Muscle of leg (tissue), 11 donors: ENCODE results near the gene MED27. TPM values are rescaled to one million over a fixed set of nuclear protein-coding genes. Genes with fewer than 3 reads are reported as not detected.
A peak's percentile ranks its signal among the peaks of the same experiment; 100 is the strongest.

Experiments used
- DNase-seq: peaks from one replicate; pipeline ENCODE4 v3.0.0; 2013
- H3K27ac ChIP-seq: one replicate; pipeline ENCODE4 v1.5.1; 2013; ENCODE audit warnings: mild to moderate bottlenecking, low read length, control low read depth
- H3K27me3 ChIP-seq: one replicate; pipeline ENCODE4 v1.6.1; 2013; ENCODE audit warnings: low read length; ENCODE audit not compliant: control insufficient read depth, insufficient read depth
- H3K36me3 ChIP-seq: one replicate; pipeline ENCODE4 v1.6.1; 2013; ENCODE audit warnings: low read length; ENCODE audit not compliant: control insufficient read depth, insufficient read depth
- H3K4me1 ChIP-seq: one replicate; pipeline ENCODE4 v1.6.1; 2013; ENCODE audit warnings: low read length; ENCODE audit not compliant: control insufficient read depth, insufficient read depth
- H3K4me3 ChIP-seq: one replicate; pipeline ENCODE4 v1.5.1; 2013; ENCODE audit warnings: low read length, control low read depth
- H3K9me3 ChIP-seq: replicated peaks from 2 replicates; pipeline ENCODE4 v1.6.1; 2013; ENCODE audit warnings: low read depth, low read length; ENCODE audit not compliant: control insufficient read depth
- whole genome bisulfite sequencing: methylation state at CpG from one replicate; pipeline ENCODE4 v1.1.5; 2013; ENCODE audit warnings: missing lambda C conversion rate; ENCODE audit not compliant: insufficient coverage; 5-methylcytosine and 5-hydroxymethylcytosine counted together
- polyA plus RNA-seq, 8 donors: library from polyadenylated mRNA; unstranded; fragments of 120-200 nt; gene quantifications; one replicate each; pipeline versions ENCODE4 v1.2.1 to v1.2.3, GENCODE V29; 2013; ENCODE audit warnings: inconsistent platforms in 1 of 8, low replicate concordance in 1 of 8; ENCODE audit not compliant: insufficient read length in 8 of 8, insufficient read depth in 1 of 8
- total RNA-seq: library from RNA; stranded (reverse); fragments of 120-200 nt; gene quantifications from one replicate; pipeline ENCODE4 v1.2.4, GENCODE V29; 2013

Gene MED27
- total and polyA plus RNA-seq, 9 donors: 11.9 to 17.2 (median 15.0) TPM

DNA sequence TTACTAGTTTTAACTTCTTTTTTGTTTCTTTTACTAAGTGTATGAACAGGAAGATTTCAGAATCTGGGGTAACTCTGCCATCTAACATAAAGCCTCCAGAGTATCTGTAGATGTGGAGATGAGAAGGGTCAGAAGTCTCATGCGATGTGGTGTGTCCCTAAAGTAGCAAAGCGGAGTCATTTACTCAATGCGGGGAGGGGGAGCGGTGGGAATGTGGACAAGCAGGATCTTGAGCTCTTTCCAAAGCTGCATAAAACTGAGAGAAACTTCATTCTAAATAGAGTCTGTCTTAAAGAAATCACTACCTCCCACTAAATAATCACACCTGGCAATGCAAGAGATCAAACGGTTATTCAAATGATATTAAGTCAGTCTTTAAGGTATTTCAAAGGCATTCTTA lies 92.4 kb downstream of the MED27 start:
- no peak overlapping the region for H3K4me3 ChIP-seq
- H3K4me1 ChIP-seq: no peaks in the 10 kb centered on the region
- WGBS: no CpG with 5 or more reads among the region's 5 CpGs
- H3K27ac ChIP-seq: no peak overlapping the region
- no peaks in the 10 kb centered on the region for H3K27me3 ChIP-seq
- no peaks in the 10 kb centered on the region for H3K9me3 ChIP-seq
- DNase-seq: no peak
- H3K36me3 ChIP-seq: no peaks in the 10 kb centered on the region

DNA sequence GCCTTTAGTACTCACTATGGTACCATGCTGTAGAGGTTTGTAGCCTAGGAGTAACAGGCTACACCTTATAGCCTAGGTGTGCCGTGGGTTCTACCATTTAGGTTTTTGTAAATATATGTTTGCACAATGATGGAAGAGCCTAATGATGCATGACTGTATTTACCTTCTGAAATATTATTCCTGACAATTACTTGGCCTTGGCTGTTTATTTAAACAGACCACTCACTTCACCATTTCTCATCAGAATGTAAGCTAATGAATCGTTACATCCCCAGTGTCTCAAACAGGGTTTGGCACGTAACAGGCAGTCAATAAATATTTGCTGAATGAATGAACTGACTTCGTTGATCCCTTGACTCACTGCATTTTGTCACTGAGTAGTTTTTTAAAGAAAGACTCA lies 93.1 kb downstream of the MED27 start:
- H3K27me3 ChIP-seq: no peaks in the 10 kb centered on the region
- WGBS: no CpG with 5 or more reads among the region's 4 CpGs
- no peak overlapping the region for H3K27ac ChIP-seq
- H3K4me1 ChIP-seq: peaks cover 4% of the 10 kb centered on the region
- H3K9me3 ChIP-seq: no peaks in the 10 kb centered on the region
- no peaks in the 10 kb centered on the region for H3K36me3 ChIP-seq
- DNase-seq: no peak
- no peak overlapping the region for H3K4me3 ChIP-seq

DNA sequence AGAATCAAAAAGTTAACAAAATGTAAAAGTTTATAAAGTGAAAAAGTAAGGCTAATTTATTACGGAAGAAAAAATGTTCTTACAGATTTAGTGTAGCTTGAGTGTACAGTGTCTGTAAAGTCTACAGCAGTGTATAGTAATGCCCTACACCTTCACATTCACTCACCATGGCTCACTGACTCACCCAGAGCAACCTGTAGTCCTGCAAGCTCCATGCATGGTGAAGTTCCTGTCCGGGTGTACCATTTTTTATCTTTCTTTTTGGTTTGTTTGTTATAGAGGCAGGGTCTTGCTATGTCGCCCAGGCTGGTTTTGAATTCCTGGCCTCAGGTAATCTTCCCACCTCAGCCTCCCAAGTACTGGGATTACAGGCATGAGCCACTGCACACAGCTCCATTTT lies 93.6 kb downstream of the MED27 start:
- no peak for DNase-seq
- H3K9me3 ChIP-seq: no peaks in the 10 kb centered on the region
- WGBS: no CpG with 5 or more reads among the region's 3 CpGs
- no peak overlapping the region for H3K27ac ChIP-seq
- no peak overlapping the region for H3K4me3 ChIP-seq
- H3K4me1 ChIP-seq: peaks cover 4% of the 10 kb centered on the region
- H3K36me3 ChIP-seq: no peaks in the 10 kb centered on the region
- H3K27me3 ChIP-seq: no peaks in the 10 kb centered on the region

DNA sequence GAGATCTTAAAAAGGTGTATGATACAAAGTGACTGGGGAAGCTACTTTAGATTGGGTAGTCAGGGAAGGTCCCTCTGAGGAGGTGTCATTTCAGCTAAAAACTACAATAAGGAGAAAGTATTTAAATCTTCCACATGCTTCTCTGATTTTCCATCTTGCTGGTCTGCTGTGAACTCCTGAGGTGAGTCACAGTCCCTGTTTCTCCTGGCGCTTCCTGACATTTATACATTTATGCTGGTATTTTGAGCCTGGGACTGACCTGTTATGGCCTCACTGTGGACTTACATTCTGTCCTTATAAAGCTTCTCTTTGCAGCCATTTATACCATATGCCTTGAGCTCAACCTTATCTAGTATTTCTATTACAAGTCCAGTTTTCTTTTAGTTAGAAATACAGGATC lies 95.1 kb downstream of the MED27 start:
- H3K36me3 ChIP-seq: no peaks in the 10 kb centered on the region
- no peaks in the 10 kb centered on the region for H3K27me3 ChIP-seq
- DNase-seq: no peak
- H3K4me3 ChIP-seq: no peak overlapping the region
- no peaks in the 10 kb centered on the region for H3K9me3 ChIP-seq
- H3K4me1 ChIP-seq: peaks cover 4% of the 10 kb centered on the region
- WGBS: 100% methylated on average over 1 of the region's 1 CpG
- no peak overlapping the region for H3K27ac ChIP-seq

DNA sequence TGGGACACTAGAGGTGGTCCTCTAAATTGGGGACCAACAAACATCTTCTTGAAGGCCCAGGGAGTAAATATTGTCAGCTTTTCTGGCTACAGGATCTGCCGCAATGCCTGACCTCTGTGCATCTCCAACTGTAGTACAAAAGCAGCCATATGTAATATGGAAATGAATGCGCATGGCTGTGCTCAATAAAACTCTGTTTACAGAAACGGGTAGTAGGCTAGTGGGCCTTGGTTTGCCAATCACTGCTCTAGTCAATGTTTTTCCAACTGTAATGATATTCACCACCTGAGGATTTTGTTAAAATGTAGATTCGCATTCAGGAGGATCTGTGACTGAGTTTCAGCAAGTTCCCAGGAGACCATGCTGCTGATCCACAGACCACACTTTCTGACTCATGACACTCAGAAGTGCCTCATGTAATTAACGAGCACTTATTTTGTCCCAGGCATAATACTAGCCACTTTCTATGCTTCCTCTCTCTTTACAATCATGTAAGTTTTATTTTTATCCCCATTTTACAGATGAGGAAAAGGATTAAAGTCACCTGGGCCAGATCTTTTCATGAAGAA lies 96.9 kb downstream of the MED27 start:
- 93% methylated on average over 3 of the region's 5 CpGs for WGBS
- Histone ChIP-seq H3K9me3 (no peaks in the 10 kb centered on the region), H3K27ac (no peak overlapping the region), H3K27me3 (no peaks in the 10 kb centered on the region), H3K4me3 (no peak overlapping the region), H3K4me1 (peaks cover 4% of the 10 kb centered on the region), H3K36me3 (no peaks in the 10 kb centered on the region)
- no peak for DNase-seq

DNA sequence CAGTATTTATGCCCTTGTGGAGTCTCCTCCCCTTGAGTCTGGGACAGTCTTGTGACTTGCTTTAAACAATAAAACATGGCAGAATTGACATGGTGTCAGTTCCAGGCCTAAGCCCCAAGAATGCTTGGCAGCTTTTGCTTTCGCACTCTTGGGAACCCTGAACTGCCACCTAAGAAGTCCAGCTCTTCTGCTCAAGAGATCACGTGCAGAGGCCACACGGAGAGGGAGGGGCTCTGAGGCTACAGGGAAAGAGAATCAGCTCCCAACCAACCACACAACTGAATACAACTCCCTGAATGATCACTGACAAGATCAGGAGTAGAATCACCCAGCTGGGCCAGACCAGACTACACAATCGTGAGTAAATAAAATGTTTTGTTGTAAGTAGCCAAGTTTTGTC lies 97.6 kb downstream of the MED27 start:
- Histone ChIP-seq H3K4me1 (peaks cover 4% of the 10 kb centered on the region), H3K9me3 (no peaks in the 10 kb centered on the region), H3K4me3 (no peak overlapping the region), H3K36me3 (no peaks in the 10 kb centered on the region), H3K27me3 (no peaks in the 10 kb centered on the region), H3K27ac (no peak overlapping the region)
- no peak for DNase-seq
- WGBS: 61% methylated on average over 3 of the region's 4 CpGs

DNA sequence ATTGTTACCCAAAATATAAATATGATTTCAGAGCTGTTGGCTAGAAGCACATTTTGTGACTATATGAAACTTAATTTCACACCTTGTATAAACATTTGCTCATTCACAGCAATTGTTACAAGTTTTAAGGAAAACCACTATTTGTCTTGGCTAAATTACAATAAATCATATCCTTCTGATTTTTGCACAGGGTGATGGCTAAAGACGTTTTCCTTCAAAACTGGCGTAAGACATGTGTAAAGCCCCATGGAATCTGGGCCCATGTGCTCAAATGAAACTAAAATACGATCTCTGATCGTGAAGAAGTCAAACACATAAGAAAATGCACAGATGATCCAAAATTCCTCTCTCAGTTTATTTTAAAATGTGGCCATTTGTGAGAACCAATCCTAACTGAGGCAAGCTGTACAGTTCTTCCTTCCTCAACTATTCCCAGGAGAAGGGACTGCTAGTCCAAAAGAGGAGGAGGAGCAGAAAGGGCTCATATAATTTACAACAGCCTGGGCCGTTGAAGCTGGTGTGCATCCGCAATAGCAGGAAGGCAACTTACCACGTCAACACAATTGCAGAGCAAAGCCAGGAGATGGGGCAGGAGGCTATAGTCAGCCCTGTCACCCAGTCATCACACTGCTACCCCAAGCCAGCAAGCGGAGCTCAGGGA lies 98.4 kb downstream of the MED27 start:
- no peak overlapping the region for H3K4me3 ChIP-seq
- no peaks in the 10 kb centered on the region for H3K36me3 ChIP-seq
- H3K9me3 ChIP-seq: no peaks in the 10 kb centered on the region
- WGBS: 21% methylated on average over 4 of the region's 8 CpGs
- DNase-seq: peak; percentile 74
- no peak overlapping the region for H3K27ac ChIP-seq
- peaks cover 8% of the 10 kb centered on the region for H3K4me1 ChIP-seq
- H3K27me3 ChIP-seq: no peaks in the 10 kb centered on the region

DNA sequence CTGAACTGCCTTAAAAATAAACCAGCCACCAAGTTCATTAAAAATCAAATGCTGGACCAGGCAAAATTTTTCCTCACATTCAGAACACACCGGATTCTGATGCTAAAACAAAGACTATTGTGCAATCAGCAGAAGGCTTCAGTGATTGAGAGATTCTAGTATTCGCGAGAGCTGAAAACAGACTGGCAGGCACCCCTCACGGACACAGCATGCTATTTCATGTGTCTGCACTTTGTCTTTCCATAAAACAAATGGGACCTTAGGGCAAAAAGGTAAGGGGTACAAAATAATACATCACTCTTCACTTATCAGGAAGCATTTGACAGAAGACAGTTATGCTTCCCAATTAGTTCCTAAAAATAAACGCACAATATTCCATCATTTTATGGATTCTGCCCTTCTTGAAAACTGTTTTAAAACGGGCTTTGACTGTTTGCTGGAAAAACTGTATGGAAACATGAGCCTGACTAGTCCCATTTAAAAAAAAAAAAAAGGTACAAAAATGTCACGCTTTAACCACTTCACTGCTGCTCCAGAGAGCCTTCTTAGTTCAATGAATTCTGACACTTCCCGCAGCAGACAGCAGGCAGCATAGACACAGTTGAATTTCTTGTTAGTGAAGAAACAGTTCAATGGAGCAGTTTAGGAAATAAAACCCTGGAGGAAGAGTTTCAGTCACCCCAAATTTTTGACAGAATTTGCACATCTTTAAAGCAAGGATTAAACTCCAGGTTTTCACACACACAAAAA lies 99.2 kb downstream of the MED27 start:
- Histone ChIP-seq H3K27ac (no peak overlapping the region), H3K9me3 (no peaks in the 10 kb centered on the region), H3K36me3 (no peaks in the 10 kb centered on the region), H3K4me3 (no peak overlapping the region), H3K27me3 (no peaks in the 10 kb centered on the region), H3K4me1 (peaks cover 8% of the 10 kb centered on the region)
- peak; percentile 22 for DNase-seq
- WGBS: no CpG with 5 or more reads among the region's 8 CpGs

DNA sequence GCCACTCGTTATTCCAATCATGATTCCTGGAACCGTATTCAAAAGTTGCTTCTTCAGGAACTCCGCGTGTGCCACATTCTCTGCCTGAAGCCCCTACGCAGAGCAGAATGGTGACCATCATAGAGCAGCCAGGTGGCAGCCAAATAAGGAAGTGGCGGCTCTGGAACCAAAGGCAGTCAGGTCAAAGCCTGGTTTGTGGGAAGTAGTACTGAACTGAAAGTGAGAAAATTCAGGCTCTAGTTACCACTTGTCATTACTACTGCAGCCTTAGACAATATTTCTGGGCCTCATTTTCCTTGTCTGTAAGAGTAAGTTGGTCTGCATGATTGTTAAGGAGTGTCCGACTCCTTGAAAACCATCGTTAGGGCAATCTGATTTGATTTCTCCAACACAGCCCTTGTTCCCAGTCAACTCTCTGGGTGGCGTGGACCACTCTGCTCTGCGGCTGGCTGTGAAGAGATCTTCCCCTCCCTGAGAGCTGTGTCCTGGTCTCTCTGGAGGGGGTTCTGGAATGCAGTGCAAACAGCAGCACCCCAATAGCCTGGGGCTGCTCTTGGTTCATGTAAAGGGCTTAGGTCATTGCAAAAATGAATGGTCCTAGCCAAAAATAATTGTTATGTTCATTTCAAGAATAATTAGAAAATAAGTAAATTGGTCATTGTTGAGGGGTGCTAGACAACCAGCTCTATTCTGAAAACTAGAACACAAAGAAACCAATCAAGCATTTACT lies 102.4 kb downstream of the MED27 start:
- H3K27ac ChIP-seq: no peak overlapping the region
- no peaks in the 10 kb centered on the region for H3K36me3 ChIP-seq
- 69% methylated on average over 5 of the region's 10 CpGs for WGBS
- no peaks in the 10 kb centered on the region for H3K9me3 ChIP-seq
- H3K4me3 ChIP-seq: no peak overlapping the region
- H3K27me3 ChIP-seq: no peaks in the 10 kb centered on the region
- peaks cover 8% of the 10 kb centered on the region for H3K4me1 ChIP-seq
- DNase-seq: no peak
